Natural killer cell treated with Interleukin-12 subunit alpha and Interleukin-12 subunit beta and Interleukin-15 and Interleukin-18, amount 100 ng/mL, for 72 hours (primary cell): ENCODE measurements around the gene PTCD1. TPM values are rescaled to one million over a fixed set of nuclear protein-coding genes. Genes with fewer than 3 reads are reported as not detected.
"Not testable (repeated sequence)": the region's sequence is repeated elsewhere in the genome, so short reads cannot be mapped to it uniquely, and the experiment has no call there.

Experiments used
- ATAC-seq, 2 donors: fragments of 150-1000 bp; cut with Tn5 transposase in 1 of 2; sonication (Bioruptor Pico), chemical (Tn5 transposase) in 1 of 2; 2 replicates each; pipeline ENCODE4 v1.10.0; 2021
- DNase-seq: peaks from one replicate; pipeline ENCODE4 v3.0.0; 2022; ENCODE audit warnings: low spot score
- H3K27ac Mint-ChIP-seq, 2 donors: 1 replicate in 1 of 2; 2 replicates in 1 of 2; pipeline ENCODE4 v1.8.0; 2022; ENCODE audit warnings: mixed read lengths in 2 of 2, mild to moderate bottlenecking in 1 of 2, moderate library complexity in 1 of 2
- H3K27me3 Mint-ChIP-seq, 2 donors: 1 replicate in 1 of 2; 2 replicates in 1 of 2; pipeline ENCODE4 v1.8.0; 2022; ENCODE audit warnings: mixed read lengths in 2 of 2
- H3K36me3 Mint-ChIP-seq: one replicate; pipeline ENCODE4 v1.8.0; 2022; ENCODE audit warnings: mixed read lengths
- H3K4me1 Mint-ChIP-seq, 2 donors: 1 replicate in 1 of 2; 2 replicates in 1 of 2; pipeline ENCODE4 v1.8.0; 2022; ENCODE audit warnings: low read depth in 2 of 2, mixed read lengths in 2 of 2, mild to moderate bottlenecking in 1 of 2
- H3K4me3 Mint-ChIP-seq: one replicate; pipeline ENCODE4 v1.8.0; 2022; ENCODE audit warnings: mixed read lengths
- H3K9me3 Mint-ChIP-seq: 2 replicates; pipeline ENCODE4 v1.8.0; 2022; ENCODE audit warnings: mixed read lengths
- total RNA-seq, 2 donors: library from RNA; stranded (reverse); gene quantifications; one replicate each; pipeline ENCODE4 v1.2.3, GENCODE V29; 2022

Gene PTCD1
- total RNA-seq, 2 donors from 2014 or later: 5.9 to 15.3 TPM

DNA sequence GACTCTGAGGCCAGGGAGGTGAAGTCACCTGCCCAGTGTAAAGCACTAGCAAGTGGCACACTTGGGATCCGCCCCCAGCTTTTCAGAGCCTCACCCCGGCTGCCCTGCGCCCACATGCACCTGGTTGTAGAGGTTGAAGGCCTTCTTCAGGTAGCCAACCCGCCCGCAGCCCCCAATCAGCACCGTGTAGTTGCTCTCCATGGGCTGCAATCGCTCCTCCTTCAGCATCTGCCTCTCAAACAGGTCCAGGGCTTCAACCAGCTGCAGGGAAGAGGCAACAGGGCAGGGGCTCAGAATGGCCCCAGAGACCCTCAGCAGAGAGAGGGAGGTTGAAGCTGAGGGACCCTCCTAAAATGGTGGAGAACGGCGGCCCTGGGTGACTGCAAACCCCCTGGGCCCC is 5.4 kb downstream of the PTCD1 start:
- Mint-ChIP-seq H3K4me3 (no peak overlapping the region), H3K36me3 (no peaks in the 10 kb centered on the region), H3K4me1 (no peaks in the 10 kb centered on the region), H3K27me3 (no peaks in the 10 kb centered on the region), H3K27ac (peak overlapping the region in 1 of 2 donors; percentile 37), H3K9me3 (no peaks in the 10 kb centered on the region)
- DNase-seq (no peak), ATAC-seq (no peak)

DNA sequence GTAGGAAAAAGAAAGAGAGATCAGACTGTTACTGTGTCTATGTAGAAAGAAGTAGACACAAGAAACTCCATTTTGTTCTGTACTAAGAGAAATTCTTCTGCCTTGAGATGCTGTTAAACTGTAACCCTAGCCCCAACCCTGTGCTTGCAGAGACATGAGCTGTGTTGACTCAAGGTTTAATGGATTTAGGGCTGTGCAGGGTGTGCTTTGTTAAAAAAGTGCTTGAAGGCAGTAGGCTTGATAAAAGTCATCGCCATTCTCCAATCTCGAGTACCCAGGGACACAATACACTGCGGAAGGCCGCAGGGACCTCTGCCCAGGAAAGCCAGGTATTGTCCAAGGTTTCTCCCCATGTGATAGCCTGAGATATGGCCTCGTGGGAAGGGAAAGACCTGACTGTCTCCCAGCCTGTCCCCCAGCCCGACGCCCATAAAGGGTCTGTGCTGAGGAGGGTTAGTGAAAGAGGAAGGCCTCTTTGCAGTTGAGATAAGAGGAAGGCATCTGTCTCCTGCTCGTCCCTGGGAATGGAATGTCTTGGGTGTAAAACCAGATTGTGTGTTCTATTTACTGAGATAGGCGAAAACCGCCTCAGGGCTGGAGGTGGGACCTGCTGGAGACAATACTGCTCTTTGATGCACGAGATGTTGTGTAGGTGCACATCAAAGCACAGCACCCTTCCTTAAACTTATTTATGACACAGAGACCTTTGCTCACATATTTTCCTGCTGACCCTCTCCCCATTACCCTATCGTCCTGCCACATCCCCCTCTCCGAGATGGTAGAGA is 6.7 kb downstream of the PTCD1 start:
- DNase-seq, H3K9me3 Mint-ChIP-seq, H3K4me1 Mint-ChIP-seq, ATAC-seq, H3K4me3 Mint-ChIP-seq, H3K36me3 Mint-ChIP-seq, H3K27me3 Mint-ChIP-seq, H3K27ac Mint-ChIP-seq: not testable (repeated sequence)

DNA sequence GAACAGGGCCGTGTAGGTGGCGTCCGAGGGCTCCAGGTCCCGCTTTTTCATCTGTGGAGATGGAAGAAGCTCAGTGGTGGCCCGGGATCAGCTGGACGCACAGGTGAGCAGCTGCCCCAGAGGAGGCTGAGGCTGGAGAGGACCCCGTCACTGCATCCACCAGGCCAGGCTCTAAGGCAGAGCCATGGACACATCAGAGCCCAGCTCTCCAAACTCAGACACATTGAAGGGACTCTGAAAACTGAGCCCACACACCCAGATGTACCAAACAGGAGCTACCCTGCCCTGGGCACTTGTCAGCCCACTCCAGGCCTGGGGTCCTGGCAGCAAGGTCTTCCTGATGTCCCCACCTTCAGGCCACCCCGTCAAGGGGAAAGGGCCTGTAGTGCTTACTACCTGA is 8.8 kb downstream of the PTCD1 start:
- no peaks in the 10 kb centered on the region for H3K36me3 Mint-ChIP-seq
- no peaks in the 10 kb centered on the region for H3K9me3 Mint-ChIP-seq
- no peaks in the 10 kb centered on the region for H3K4me1 Mint-ChIP-seq
- H3K27me3 Mint-ChIP-seq: no peaks in the 10 kb centered on the region
- peak; percentile 28 to 55 for ATAC-seq
- no peak overlapping the region for H3K27ac Mint-ChIP-seq
- no peak for DNase-seq
- no peak overlapping the region for H3K4me3 Mint-ChIP-seq

DNA sequence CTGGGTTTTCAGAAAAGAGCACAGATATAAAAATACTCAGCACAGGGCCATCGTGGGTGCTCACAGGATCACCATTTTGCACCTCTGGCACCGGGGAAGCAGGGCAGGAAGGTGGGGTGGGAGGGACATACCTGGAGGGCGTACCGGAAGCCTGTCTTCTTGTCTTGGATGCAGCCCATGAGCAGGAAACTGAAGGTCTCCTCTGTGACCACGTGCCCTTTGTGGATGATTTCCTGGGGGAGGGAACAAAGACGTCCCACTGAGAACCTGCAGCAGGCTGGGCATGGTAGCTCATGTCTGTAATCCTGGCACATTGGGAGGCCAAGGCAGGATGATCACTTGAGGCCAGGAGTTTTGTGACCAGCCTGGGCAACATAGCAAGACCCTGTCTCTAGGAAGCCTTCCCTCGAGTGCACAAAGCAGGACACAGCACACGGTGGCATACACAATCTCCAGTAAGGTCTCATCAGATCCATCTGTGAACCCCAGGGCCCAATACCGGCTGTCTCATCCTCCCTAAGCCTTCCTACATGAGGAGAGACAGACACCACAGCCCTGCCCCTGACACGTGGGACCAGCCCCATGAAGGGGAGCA is 9.5 kb downstream of the PTCD1 start:
- Mint-ChIP-seq H3K27me3 (no peaks in the 10 kb centered on the region), H3K4me3 (no peak overlapping the region), H3K27ac (no peak overlapping the region), H3K9me3 (no peaks in the 10 kb centered on the region), H3K36me3 (no peaks in the 10 kb centered on the region), H3K4me1 (no peaks in the 10 kb centered on the region)
- ATAC-seq (no peak), DNase-seq (no peak)

DNA sequence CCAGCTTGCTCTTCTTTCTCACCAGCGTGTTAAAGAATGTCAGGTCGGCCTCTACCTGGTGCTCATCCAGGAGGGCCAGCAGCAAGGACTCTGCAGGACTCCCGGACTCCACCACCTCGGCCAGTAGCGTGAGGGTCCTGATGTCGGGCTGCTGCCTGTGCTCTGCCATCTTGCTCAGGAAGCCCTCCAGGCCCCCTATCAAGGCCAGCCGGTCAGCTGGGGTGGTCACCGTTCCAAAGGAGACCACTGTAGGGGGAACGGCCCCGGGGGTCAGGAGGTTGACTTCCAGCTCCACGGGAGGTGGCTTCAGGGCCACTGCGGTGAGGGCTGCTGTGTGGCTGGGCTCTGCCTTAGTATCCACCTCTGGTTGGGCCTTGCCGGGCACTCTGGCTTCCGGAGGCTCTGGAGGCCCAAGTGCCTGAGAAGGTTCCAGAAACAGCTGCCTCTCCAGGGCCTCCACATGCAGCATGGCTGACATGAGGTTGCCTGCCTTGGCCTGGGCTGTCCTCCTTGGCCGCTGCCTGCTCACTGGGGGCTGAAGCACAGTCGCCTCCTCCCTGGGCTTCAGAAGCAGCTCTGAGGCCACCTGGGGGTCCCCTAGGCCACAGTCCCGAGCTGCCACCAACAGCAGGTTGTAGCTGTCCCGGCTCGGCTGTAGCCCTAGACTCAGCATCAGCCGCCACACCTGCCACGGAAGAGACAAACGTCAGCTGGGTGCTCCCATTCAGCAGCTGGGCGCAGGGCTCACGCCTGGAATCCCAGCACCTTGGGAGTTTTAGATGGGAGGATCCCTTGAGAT is 13.5 kb downstream of the PTCD1 start:
- ATAC-seq: peak; percentile 21 to 26
- no peaks in the 10 kb centered on the region for H3K36me3 Mint-ChIP-seq

DNA sequence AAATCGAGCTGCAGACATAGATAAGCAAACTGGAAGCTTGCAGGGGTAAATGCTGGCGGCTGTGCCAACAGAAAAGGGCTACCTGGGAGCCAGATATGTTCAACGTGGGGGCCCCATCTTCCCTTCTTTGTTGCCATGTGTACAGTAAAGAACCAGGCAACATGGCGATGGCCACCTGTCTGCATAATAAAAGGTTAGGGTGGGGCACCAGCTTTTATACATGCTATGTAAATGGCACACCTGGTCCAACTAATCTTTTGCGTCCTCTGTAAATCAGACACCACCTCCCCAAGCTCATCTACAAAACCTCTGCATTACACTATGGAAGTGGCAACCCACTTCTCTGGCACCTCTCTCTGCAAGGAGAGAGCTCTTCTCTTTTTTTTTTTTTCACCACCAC is 16.0 kb downstream of the PTCD1 start:
- H3K36me3 Mint-ChIP-seq: peaks cover 5% of the 10 kb centered on the region
- no peak for ATAC-seq

More for the DNA sequence above, 13.5 kb downstream of the PTCD1 start:
- Mint-ChIP-seq H3K9me3 (no peaks in the 10 kb centered on the region), H3K4me3 (no peak overlapping the region), H3K27ac (no peak overlapping the region), H3K27me3 (no peaks in the 10 kb centered on the region), H3K4me1 (no peaks in the 10 kb centered on the region)
- DNase-seq: no peak

DNA sequence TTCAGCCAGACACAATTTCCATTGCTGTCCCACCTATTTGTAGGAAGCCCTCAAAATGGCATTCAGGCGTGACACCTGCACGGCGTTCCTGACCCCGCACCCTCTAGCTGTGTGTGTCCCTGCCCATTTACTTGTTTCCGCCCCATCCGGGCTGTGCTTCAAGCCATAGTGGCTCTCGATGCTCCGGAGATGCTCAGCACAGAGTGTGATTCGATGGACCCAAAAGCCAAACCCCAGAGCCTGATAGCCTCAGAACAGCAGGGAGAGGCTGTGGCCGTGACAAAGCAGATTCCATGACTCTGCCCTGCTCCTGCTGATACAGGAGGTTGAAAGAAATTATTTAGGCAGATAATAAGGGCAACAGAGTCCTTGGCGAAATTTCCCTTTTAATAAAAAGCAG is 16.4 kb downstream of the PTCD1 start:
- Mint-ChIP-seq H3K27ac (no peak overlapping the region), H3K4me3 (no peak overlapping the region), H3K4me1 (peaks cover 0 to 4% of the 10 kb centered on the region in 2 donors), H3K27me3 (no peaks in the 10 kb centered on the region), H3K36me3 (peaks cover 5% of the 10 kb centered on the region), H3K9me3 (no peaks in the 10 kb centered on the region)
- ATAC-seq: no peak
- DNase-seq: no peak

More for the DNA sequence above, 16.0 kb downstream of the PTCD1 start:
- H3K4me3 Mint-ChIP-seq: no peak overlapping the region
- no peaks in the 10 kb centered on the region for H3K27me3 Mint-ChIP-seq
- DNase-seq: no peak
- peaks cover 0 to under 1% of the 10 kb centered on the region in 2 donors for H3K4me1 Mint-ChIP-seq
- no peak overlapping the region for H3K27ac Mint-ChIP-seq
- no peaks in the 10 kb centered on the region for H3K9me3 Mint-ChIP-seq

DNA sequence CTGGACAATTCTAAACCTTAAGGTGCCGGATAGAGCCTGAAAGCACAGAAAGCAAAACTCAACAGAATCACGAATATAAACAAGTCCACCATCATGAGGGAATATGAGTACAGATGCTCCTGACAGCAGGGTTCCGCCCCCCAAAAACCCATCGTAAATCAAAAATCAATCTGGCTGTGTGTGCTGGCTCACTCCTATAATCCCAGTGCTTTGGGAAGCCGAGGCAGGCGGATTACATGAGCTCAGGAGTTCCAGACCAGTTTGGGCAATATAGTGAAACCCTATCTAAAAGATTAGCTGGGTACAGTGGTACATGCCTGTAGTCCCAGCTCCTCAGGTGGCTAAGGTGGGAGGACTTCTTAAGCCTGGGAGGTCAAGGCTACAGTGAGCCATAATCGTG is 17.6 kb downstream of the PTCD1 start:
- Mint-ChIP-seq H3K27ac (no peak overlapping the region), H3K4me1 (peaks cover 0 to 6% of the 10 kb centered on the region in 2 donors), H3K4me3 (no peak overlapping the region), H3K27me3 (no peaks in the 10 kb centered on the region), H3K9me3 (no peaks in the 10 kb centered on the region), H3K36me3 (peaks cover 8% of the 10 kb centered on the region)
- DNase-seq (no peak), ATAC-seq (no peak)

DNA sequence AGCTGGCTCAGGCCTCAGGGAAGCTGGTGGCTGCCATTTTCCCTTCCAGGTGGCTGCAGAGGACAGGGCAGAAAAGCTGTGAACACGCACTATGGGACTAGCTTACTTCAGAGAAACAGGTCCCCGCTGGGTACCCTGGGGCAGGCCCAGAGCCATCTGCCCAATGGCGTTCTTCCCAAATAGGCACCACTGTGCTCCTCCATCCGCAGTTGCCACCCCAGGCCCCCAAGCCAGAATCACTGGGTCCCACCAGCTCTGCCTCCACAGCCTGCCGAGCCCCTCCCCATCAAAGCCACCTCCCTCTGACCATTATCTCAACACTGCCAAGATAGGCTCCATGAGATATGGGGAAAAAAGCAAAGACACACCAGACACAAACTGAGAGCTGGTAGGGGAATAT is 18.4 kb downstream of the PTCD1 start:
- Mint-ChIP-seq H3K4me1 (peaks cover under 1 to 7% of the 10 kb centered on the region in 2 donors), H3K27ac (no peak overlapping the region), H3K27me3 (no peaks in the 10 kb centered on the region), H3K9me3 (no peaks in the 10 kb centered on the region), H3K36me3 (peaks cover 12% of the 10 kb centered on the region), H3K4me3 (no peak overlapping the region)
- DNase-seq: no peak
- no peak for ATAC-seq

DNA sequence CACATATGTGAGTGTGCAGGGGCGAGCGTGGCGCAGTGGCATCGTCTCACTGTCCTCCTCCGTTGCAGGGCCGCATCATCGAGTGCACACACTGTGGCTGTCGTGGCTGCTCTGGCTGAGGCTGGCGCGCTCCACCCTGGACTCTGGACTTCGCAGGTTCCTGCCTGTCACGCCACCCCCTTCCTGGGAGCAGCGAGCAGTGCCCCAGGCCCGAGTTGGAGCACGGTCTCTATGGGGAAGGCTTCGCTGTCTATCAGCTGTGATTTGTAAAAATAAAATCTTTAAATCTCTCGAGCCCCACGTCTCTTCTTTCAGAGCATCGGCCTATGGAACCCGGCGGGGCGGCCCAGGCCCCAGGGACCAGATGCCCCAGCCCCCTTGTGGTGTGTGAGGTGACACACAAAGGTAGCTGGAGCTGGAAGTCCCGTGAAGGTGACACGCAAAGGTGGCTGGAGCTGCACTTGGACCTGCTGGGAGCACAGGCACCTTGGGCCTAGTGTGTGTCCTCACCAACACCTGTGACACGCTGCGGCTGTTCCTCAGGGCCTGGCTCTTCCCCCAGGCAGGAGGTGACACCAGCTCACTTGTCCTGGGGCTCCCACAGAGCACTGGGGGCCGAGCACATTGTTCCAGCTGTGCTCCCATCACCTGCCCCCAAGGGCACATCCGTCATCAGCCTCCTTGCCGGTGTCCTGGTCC is 19.1 kb downstream of the PTCD1 start:
- Mint-ChIP-seq H3K9me3 (no peaks in the 10 kb centered on the region), H3K4me1 (peaks cover 7 to 13% of the 10 kb centered on the region in 2 donors), H3K27me3 (no peaks in the 10 kb centered on the region), H3K4me3 (no peak overlapping the region), H3K27ac (no peak overlapping the region), H3K36me3 (peaks cover 18% of the 10 kb centered on the region)
- DNase-seq (no peak), ATAC-seq (peak in 1 of 2 donors; percentile 17)

DNA sequence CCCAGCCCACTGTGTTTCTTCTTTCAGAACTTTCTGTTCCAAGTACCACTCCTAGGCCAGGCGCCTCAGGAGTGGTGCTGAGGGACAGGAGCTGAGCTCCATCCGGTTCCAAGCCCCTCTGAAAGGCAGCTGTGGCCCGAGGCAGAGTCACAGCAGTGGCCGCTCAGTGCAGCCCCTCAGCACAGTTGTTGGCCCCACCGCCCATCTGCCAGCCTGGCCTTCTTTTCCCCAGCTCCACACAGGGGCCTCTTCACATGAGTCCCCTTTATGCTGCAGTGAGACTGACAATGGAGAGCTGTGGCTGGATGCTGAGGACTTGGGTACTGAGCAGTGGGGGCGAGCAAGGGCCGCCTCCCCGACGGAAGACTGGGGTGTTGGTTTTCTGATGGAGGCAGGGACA is 20.3 kb downstream of the PTCD1 start:
- H3K27ac Mint-ChIP-seq: no peak overlapping the region
- peaks cover 19% of the 10 kb centered on the region for H3K36me3 Mint-ChIP-seq
- no peak for DNase-seq
- ATAC-seq: peak in 1 of 2 donors; percentile 19
- no peaks in the 10 kb centered on the region for H3K9me3 Mint-ChIP-seq
- peaks cover 8 to 13% of the 10 kb centered on the region in 2 donors for H3K4me1 Mint-ChIP-seq
- no peak overlapping the region for H3K4me3 Mint-ChIP-seq
- no peaks in the 10 kb centered on the region for H3K27me3 Mint-ChIP-seq

DNA sequence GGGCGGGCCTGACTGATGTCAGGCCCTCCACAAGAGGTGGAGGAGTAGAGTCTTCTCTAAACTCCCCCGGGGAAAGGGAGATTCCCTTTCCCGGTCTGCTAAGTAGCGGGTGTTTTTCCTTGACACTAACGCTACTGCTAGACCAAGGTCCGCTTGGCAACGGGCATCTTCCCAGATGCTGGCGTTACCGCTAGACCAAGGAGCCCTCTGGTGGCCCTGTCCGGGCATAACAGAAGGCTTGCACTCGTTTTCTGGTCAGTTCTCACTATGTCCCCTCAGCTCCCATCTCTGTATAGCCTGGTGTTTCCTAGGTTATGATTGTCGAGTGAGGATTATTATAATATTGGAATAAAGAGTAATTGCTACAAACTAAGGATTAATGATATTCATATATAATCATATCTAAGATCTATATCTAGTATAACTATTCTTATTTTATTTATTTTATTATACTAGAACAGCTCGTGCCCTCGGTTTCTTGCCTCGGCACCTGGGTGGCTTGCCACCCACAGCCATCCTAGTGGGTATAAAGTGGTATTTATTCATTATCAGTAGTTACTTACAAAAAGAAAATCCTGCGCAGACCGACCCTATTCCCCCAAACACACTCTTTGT is 23.0 kb downstream of the PTCD1 start:
- H3K36me3 Mint-ChIP-seq: peaks cover 30% of the 10 kb centered on the region
- H3K4me3 Mint-ChIP-seq, H3K27ac Mint-ChIP-seq: not testable (repeated sequence)

DNA sequence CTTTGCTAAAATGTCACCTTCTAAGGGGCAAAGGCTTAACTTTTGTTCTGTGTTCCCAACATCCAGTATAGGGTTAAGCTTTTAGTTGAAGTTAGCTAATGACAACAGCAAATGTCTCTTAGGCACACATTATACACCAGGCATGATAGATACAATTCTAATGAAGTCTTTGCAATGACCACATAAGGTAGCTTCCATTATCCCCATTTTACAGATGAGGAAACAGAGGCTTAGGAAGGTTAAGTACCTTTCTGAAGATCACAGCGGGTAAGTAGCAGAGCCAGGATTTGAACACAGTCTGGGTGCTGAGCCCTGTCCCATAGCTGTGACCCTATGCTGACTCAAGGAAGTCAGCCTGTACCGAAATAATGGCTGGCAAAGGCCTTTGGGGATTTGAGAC is 28.0 kb downstream of the PTCD1 start:
- Mint-ChIP-seq H3K4me1 (peaks cover 41% of the 10 kb centered on the region in 2 donors), H3K4me3 (peak overlapping the region; percentile 94), H3K27ac (peak overlapping the region; percentile 85 to 91), H3K9me3 (no peaks in the 10 kb centered on the region), H3K27me3 (no peaks in the 10 kb centered on the region), H3K36me3 (peaks cover 40% of the 10 kb centered on the region)
- ATAC-seq (no peak), DNase-seq (no peak)

More for the DNA sequence above, 23.0 kb downstream of the PTCD1 start:
- ATAC-seq, H3K27me3 Mint-ChIP-seq, DNase-seq, H3K9me3 Mint-ChIP-seq: not testable (repeated sequence)
- H3K4me1 Mint-ChIP-seq: peaks cover 17 to 23% of the 10 kb centered on the region in 2 donors
